Skeletal muscle tissue (tissue), 4 donors: ENCODE measurements around the gene ZFAND2B. TPM values are rescaled to one million over a fixed set of nuclear protein-coding genes. Genes with fewer than 3 reads are reported as not detected.
A peak's percentile ranks its signal among the peaks of the same experiment; 100 is the strongest.

Source experiments
- H3K27ac ChIP-seq: one replicate; pipeline ENCODE4 v1.7.0; 2013; ENCODE audit warnings: mild to moderate bottlenecking, low read depth, low read length, inconsistent platforms
- H3K27me3 ChIP-seq, 3 donors: one replicate each; pipeline ENCODE4 v1.7.0; 2013; ENCODE audit warnings: low read length in 3 of 3; ENCODE audit not compliant: control insufficient read depth in 3 of 3, insufficient read depth in 3 of 3
- H3K36me3 ChIP-seq, 3 donors: one replicate each; pipeline ENCODE4 v1.7.0; 2013; ENCODE audit warnings: low read length in 3 of 3; ENCODE audit not compliant: control insufficient read depth in 3 of 3, insufficient read depth in 3 of 3
- H3K4me1 ChIP-seq, 3 donors: one replicate each; pipeline ENCODE4 v1.7.0; 2013; ENCODE audit warnings: low read length in 3 of 3, mild to moderate bottlenecking in 3 of 3; ENCODE audit not compliant: control insufficient read depth in 3 of 3, insufficient read depth in 3 of 3
- H3K4me3 ChIP-seq, 3 donors: one replicate each; pipeline ENCODE4 v1.7.0; 2013; ENCODE audit warnings: low read length in 3 of 3
- H3K9ac ChIP-seq, 3 donors: one replicate each; pipeline ENCODE4 v1.7.0; 2013; ENCODE audit warnings: low read length in 3 of 3, mild to moderate bottlenecking in 3 of 3, moderate library complexity in 2 of 3, low read depth in 1 of 3
- H3K9me3 ChIP-seq, 3 donors: one replicate each; pipeline ENCODE4 v1.7.0; 2013; ENCODE audit warnings: low read length in 3 of 3; ENCODE audit not compliant: control insufficient read depth in 3 of 3
- total RNA-seq: library from RNA; depleted of rRNA; stranded (reverse); fragments of >200 nt; gene quantifications from one replicate; pipeline ENCODE4 v1.2.3, GENCODE V29; 2014
- donor health status: Osteomylitis.

ZFAND2B gene
- total RNA-seq, 1 donor from 2014 or later, result 11.5 TPM

DNA sequence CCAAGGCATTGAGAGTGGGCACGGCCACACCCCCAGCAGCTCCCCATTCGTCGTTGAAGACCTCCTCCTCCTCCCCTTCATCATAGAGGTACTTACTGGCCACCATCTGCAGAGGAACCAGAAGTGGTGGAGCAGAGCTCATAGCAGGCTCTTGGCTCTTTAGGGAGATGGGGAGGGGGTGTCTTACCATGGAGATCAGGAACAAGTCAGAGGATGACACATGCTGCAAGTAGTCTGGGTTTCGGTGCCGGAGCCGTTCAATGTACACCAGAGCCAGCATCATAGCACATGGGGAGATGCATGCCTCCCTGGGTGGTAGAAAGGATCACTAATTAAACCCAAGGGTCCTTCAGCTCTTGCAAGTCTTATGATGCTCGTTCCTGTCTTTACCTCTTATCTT is 31.8 kb upstream of the ZFAND2B start:
- no peaks in the 10 kb centered on the region for H3K27me3 ChIP-seq
- peaks cover 31 to 40% (median 33%) of the 10 kb centered on the region in 3 donors for H3K36me3 ChIP-seq
- no peak overlapping the region for H3K27ac ChIP-seq
- no peak overlapping the region for H3K4me3 ChIP-seq
- H3K9me3 ChIP-seq, result no peaks in the 10 kb centered on the region
- H3K4me1 ChIP-seq, result peaks cover 33 to 39% (median 37%) of the 10 kb centered on the region in 3 donors
- no peak overlapping the region for H3K9ac ChIP-seq

DNA sequence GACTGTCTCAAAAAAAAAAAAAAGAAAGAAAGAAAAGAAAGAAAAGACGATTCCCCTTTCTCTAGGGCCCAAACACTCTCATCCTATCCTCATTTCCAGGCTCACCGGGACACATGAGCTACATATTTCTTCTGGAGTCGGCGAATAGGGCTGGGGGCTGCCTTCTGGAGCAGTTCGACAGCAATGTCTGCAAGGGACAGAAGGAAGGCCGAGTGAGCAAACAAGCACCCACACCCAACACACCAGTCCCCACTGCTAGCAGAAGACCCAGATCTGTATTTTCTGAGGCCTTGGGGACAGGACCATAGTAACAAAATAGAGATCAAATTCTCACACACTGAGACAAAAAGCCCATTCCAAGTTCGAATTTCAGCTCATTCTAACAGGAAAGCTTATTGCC is 31.1 kb upstream of the ZFAND2B start:
- Histone ChIP-seq H3K4me1 (peaks cover 34 to 43% (median 38%) of the 10 kb centered on the region in 3 donors), H3K9me3 (no peaks in the 10 kb centered on the region), H3K27me3 (no peaks in the 10 kb centered on the region), H3K27ac (no peak overlapping the region), H3K36me3 (peaks cover 38 to 47% (median 40%) of the 10 kb centered on the region in 3 donors), H3K4me3 (peak overlapping the region; percentile 84 to 98 (median 96)), H3K9ac (peak overlapping the region; percentile 80 to 99 (median 99))

GRCh38 chr2:219175928-219176817 is 30.4 kb upstream of the ZFAND2B start:
- Histone ChIP-seq H3K36me3 (peaks cover 45 to 54% (median 47%) of the 10 kb centered on the region in 3 donors), H3K27me3 (no peaks in the 10 kb centered on the region), H3K27ac (peak overlapping the region; percentile 99), H3K4me1 (peaks cover 29 to 42% (median 32%) of the 10 kb centered on the region in 3 donors), H3K9me3 (no peaks in the 10 kb centered on the region), H3K9ac (peak overlapping the region; percentile 80 to 99 (median 99)), H3K4me3 (peak overlapping the region; percentile 84 to 98 (median 96))

DNA sequence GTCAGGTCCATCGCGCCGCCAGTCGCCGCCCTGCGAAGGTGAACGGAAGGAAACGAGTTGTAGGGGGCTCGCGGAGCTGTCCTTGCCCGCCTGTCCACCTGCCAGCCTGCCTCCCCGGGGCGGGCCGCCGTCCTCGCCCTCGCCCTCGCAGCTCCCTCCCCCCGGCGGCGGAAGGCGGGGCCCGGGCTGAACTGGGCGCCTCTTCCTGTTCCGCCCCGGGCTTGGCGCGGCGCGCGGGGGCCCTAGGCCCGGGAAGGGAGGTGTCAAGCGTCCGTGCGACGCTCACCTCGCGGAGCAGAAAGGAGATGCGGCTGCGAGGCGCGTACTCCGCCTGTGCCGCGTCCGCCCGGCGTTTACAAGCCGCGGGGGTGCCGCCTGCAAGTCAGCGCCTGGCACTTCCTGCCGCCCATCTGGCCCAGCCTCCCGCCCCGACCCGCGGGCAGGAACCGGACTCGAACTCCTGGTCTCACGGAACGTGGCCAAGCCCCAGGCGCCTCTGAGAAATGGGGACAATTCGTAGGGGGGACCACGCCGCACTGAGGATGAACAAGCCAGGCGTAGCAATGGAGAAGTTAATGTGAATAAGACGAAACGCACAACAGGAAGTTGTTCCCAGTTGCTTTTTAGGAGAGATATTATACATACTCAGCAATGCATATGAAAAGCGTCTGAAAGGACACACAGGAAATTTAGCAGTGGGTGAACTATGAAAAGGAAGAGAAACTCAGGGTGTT is 29.6 kb upstream of the ZFAND2B start, which contains the start of gene CNPPD1:
TSS of gene CNPPD1 (minus strand) at position 108 of the 734 bp plus-strand sequence. CDS start at position 11, 97 bp downstream.
- Histone ChIP-seq H3K27me3 (no peaks in the 10 kb centered on the region), H3K4me3 (peak within 1 kb of the TSS; percentile 84 to 98 (median 96)), H3K4me1 (peaks cover 27 to 36% (median 28%) of the 10 kb centered on the region in 3 donors), H3K9me3 (no peaks in the 10 kb centered on the region), H3K27ac (peak within 1 kb of the TSS; percentile 99), H3K36me3 (peaks cover 53 to 61% (median 55%) of the 10 kb centered on the region in 3 donors), H3K9ac (peak within 1 kb of the TSS; percentile 99)

GRCh38 chr2:219177552-219178376 is 28.8 kb upstream of the ZFAND2B start, which contains the start of gene RETREG2:
Gene RETREG2 (plus strand): TSS chr2:219178275. CDS start chr2:219178353, 78 bp downstream.
- Histone ChIP-seq H3K9ac (peak within 1 kb of the TSS; percentile 99), H3K36me3 (peaks cover 55 to 63% (median 57%) of the 10 kb centered on the region in 3 donors), H3K9me3 (no peaks in the 10 kb centered on the region), H3K27me3 (no peaks in the 10 kb centered on the region), H3K4me3 (peak within 1 kb of the TSS; percentile 84 to 98 (median 96)), H3K4me1 (peaks cover 27 to 36% (median 28%) of the 10 kb centered on the region in 3 donors), H3K27ac (peak within 1 kb of the TSS; percentile 99)

DNA sequence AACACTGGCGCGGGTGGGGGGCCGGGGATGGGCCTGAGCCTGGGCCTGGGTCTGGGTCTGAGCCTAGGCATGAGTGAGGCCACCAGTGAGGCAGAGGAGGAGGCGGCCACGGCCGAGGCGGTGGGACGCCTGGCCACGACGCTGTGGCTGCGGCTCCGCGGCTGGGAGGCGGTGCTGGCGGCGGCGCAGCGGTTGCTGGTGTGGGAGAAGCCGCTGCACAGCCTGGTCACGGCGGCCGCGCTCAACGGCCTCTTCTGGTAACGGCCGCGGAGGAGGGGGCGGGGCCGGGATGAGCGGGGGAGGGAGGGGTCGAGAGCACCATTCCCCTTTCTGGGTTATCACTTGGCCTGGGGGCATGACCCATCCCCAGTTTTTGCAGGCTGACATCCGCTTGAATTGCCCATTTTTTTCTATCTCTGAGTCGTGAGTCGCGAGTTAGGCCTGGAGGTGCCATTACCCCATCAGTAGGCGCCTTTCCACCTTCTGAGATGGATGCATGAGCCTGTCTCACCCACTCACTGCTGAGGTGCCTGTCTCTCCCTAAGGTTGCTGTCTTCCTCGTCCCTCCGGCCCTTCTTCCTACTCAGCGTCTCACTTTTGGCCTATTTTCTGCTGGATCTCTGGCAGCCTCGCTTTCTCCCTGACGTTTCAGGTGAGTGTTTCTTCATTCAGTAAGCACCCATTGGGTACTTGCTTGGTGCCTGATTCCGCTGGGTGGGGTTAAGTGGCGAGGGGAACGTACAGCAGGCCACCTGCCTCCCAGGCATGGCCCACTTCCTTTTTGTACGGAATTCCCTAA is 28.0 kb upstream of the ZFAND2B start:
- H3K4me3 ChIP-seq, result peak overlapping the region; percentile 84 to 98 (median 96)
- H3K36me3 ChIP-seq, result peaks cover 55 to 62% (median 58%) of the 10 kb centered on the region in 3 donors
- H3K27ac ChIP-seq, result peak overlapping the region; percentile 99
- no peaks in the 10 kb centered on the region for H3K9me3 ChIP-seq
- H3K27me3 ChIP-seq, result no peaks in the 10 kb centered on the region
- peaks cover 27 to 36% (median 28%) of the 10 kb centered on the region in 3 donors for H3K4me1 ChIP-seq
- H3K9ac ChIP-seq, result peak overlapping the region; percentile 78 to 99 (median 79)

DNA sequence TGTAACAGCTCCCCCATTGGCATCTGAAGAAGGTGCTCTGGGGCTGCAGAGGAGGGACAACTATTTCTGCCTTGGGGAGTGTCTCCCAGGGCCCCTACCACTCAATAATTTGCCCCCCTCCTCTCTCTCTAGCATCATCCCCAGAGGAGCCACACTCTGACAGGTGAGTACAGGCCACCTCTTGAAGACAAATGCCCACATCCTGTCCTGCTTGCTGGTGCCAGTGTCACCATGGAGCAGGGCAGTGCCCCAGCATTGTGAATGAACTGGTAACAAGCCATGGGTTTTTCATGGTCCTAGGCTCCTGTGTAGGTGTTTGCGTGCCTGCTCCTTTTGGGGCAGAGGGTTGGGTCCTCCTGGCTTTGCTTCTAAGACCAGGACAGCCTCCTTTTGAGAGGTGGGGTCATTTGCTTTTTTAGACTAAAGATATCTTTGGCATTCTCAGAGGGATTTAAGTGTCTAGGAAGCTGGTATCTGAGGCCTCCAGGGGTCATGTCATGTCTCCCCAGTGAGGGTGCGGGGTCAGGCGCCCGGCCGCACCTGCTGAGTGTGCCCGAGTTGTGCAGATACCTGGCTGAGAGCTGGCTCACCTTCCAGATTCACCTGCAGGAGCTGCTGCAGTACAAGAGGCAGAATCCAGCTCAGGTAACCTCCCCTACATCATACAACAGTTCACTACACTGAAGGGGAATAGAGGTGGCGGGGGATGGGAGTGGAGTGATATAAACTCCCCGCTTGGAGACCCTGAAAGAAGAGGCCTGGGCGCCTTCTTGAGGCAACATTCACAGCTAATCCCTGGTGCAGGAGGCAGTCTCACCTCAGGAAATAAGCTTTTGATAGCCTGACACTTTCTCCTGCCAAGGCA is 26.7 kb upstream of the ZFAND2B start:
- Histone ChIP-seq H3K36me3 (peaks cover 50 to 54% (median 52%) of the 10 kb centered on the region in 3 donors), H3K27ac (no peak overlapping the region), H3K4me3 (no peak overlapping the region), H3K4me1 (peaks cover 27 to 33% (median 28%) of the 10 kb centered on the region in 3 donors), H3K9ac (peak overlapping the region; percentile 28 to 99 (median 78)), H3K27me3 (no peaks in the 10 kb centered on the region), H3K9me3 (no peaks in the 10 kb centered on the region)

DNA sequence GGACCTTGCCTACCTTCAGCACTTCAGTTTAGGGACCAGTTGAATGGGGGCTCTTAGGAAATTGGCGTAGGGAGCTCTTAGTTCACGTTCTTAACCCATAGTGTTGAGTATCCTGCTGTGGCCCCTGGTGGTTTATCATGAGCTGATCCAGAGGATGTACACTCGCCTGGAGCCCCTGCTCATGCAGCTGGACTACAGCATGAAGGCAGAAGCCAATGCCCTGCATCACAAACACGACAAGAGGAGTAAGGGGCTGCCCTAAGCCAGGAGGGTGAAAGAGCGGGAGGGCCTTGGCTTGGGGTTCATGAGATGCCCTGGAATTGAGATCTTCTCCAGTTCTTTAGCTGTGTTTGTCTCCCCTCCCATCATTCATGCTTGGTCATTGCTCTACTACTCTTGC is 25.6 kb upstream of the ZFAND2B start:
- no peaks in the 10 kb centered on the region for H3K9me3 ChIP-seq
- peaks cover 21 to 24% (median 22%) of the 10 kb centered on the region in 3 donors for H3K4me1 ChIP-seq
- no peaks in the 10 kb centered on the region for H3K27me3 ChIP-seq
- peaks cover 46 to 54% (median 52%) of the 10 kb centered on the region in 3 donors for H3K36me3 ChIP-seq
- H3K27ac ChIP-seq, result no peak overlapping the region
- H3K4me3 ChIP-seq, result no peak overlapping the region
- no peak overlapping the region for H3K9ac ChIP-seq
